Measurements from ENCODE around the gene NXT1. TPM values are rescaled to one million over a fixed set of nuclear protein-coding genes. Genes with fewer than 3 reads are reported as not detected.

NXT1 gene
- total RNA-seq, 1 donor from 2014 or later: 16.9 TPM

DNA sequence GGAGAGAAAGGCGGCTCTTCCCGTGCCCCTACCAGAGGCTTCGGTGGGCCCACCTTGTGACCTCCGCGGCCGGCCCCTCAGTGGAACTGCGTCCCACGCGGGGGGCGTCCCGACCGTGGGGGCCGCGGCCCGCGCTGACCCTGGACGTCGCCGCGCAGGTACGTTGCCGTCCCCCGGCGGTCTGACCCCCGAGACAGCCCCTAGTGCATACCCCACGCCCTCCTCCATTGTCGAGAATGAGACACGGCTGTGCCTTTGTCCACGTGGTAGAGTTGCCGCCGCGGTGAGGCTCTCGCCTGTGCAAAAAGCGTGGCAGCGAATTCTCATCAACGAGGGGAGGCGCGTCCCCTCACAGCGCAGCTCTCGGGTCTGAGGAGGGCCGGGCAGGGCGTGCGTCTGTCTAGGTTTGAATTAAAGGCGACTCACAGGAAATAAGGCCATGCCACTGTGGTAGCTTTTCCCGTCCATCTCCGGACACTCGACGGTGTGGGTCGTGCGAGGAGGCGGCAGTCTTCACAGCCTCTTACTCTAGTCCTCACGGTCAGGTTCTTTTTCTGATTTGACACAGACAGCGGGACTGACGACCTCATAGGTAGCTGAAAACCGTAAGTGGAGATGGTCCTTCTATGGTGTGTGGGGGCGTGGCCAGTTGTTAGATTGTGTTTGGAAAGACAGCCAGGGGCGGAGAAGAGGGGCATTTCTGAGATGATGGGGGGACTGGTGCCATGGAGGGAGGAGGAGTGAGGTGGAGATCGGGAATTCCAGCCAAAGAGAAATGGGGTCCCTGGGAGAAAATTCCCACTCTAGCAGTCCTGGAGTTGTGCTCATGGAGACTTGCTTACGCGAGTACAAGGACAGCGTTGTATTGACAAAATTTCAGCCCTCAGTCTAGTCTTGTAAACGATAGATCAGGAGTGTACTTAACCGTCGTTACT, 580 bp downstream of the NXT1 start:
- Mint-ChIP-seq H3K27ac (ENCODE audit: unreplicated experiment) (peak overlapping the region; percentile 87), H3K4me1 (ENCODE audit: low read depth) (peaks cover 22% of the 10 kb centered on the region), H3K27me3 (ENCODE audit: low read depth) (no peaks in the 10 kb centered on the region)

DNA sequence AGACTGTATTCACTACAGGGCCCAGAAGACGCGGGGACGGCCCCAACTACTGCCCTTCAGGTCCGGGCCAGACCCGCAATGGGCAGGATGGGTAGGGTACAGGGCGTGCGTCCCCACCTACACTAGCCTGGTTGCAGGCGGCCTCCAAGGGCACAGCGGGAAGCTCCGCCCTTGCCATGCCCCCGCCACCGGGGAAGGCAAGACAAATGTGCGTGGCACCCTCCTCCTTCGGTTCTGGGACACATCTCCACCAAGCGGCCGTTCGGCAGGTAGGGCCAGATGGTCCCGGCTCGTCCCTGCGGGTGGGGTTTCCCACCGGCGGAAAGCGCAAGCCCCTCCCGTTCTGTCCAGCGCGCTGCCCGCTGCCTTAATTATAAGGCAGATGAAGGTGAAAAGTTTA, 5.6 kb downstream of the NXT1 start:
- peaks cover 2% of the 10 kb centered on the region for H3K36me3 Mint-ChIP-seq (ENCODE audit: low read depth)
- H3K27ac Mint-ChIP-seq (ENCODE audit: unreplicated experiment): no peak overlapping the region
- no peak for DNase-seq (ENCODE audit: low spot score)

More for the DNA sequence above, 580 bp downstream of the NXT1 start:
- Mint-ChIP-seq H3K9me3 (ENCODE audit: low read depth) (no peaks in the 10 kb centered on the region), H3K36me3 (ENCODE audit: low read depth) (peaks cover 2% of the 10 kb centered on the region), H3K4me3 (ENCODE audit: unreplicated experiment) (peak overlapping the region; percentile 94)
- DNase-seq (ENCODE audit: low spot score): peak; percentile 90
- TF ChIP-seq, protein P1, sequence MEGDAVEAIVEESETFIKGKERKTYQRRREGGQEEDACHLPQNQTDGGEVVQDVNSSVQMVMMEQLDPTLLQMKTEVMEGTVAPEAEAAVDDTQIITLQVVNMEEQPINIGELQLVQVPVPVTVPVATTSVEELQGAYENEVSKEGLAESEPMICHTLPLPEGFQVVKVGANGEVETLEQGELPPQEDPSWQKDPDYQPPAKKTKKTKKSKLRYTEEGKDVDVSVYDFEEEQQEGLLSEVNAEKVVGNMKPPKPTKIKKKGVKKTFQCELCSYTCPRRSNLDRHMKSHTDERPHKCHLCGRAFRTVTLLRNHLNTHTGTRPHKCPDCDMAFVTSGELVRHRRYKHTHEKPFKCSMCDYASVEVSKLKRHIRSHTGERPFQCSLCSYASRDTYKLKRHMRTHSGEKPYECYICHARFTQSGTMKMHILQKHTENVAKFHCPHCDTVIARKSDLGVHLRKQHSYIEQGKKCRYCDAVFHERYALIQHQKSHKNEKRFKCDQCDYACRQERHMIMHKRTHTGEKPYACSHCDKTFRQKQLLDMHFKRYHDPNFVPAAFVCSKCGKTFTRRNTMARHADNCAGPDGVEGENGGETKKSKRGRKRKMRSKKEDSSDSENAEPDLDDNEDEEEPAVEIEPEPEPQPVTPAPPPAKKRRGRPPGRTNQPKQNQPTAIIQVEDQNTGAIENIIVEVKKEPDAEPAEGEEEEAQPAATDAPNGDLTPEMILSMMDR (IDR thresholded peaks at IDR 0.05): no peak

DNA sequence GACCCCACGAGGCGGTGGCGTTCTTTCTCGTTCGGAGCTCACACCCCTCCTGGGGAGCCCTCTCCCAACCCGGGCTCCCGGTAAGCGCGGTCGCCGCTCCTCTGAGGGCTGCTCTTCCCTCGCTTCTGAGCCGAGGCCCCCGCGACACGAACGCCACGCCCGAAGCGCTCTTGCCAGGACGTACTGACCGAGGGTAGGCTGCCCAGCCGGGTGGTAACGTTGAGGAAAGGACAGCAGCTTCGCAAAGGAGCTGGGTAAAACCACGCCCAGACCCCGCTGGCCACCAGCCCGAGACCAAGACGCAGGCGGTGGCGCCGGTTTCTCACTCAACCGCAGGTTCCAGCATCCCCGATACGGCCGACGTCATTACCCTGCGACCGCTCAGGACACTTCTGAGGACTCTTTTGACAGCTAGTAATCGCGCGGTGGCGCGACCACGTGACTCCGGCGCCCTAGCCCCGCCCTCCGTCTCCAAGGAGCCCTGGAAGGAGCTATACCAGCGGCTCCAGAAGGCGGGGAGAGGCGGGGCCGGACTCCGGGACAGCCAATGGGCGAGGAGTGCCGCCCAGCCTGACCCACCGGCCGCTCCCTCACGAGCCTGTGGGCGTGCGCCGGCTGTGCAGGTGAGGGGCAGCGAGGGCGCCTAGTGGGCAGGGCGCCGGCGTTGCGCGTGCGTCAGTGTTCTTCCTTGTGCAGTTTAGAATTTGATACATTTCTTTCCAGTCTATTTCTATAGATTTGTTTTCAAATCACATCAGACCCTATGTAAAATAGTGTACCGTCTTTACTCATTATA, 7.4 kb downstream of the NXT1 start:
- H3K27me3 Mint-ChIP-seq (ENCODE audit: low read depth): no peaks in the 10 kb centered on the region
- peak; percentile 100 for DNase-seq (ENCODE audit: low spot score)
- peak overlapping the region; percentile 86 for H3K4me3 Mint-ChIP-seq (ENCODE audit: unreplicated experiment)
- peaks cover 2% of the 10 kb centered on the region for H3K36me3 Mint-ChIP-seq (ENCODE audit: low read depth)
- peaks cover 24% of the 10 kb centered on the region for H3K4me1 Mint-ChIP-seq (ENCODE audit: low read depth)
- H3K27ac Mint-ChIP-seq (ENCODE audit: unreplicated experiment): peak overlapping the region; percentile 95
- TF ChIP-seq, protein P1 (IDR thresholded peaks at IDR 0.05): no peak
- no peaks in the 10 kb centered on the region for H3K9me3 Mint-ChIP-seq (ENCODE audit: low read depth)

More for the DNA sequence above, 5.6 kb downstream of the NXT1 start:
- TF ChIP-seq, protein P1 (IDR thresholded peaks at IDR 0.05): no peak
- H3K4me1 Mint-ChIP-seq (ENCODE audit: low read depth): peaks cover 36% of the 10 kb centered on the region
- no peak overlapping the region for H3K4me3 Mint-ChIP-seq (ENCODE audit: unreplicated experiment)
- no peaks in the 10 kb centered on the region for H3K9me3 Mint-ChIP-seq (ENCODE audit: low read depth)
- H3K27me3 Mint-ChIP-seq (ENCODE audit: low read depth): no peaks in the 10 kb centered on the region

DNA sequence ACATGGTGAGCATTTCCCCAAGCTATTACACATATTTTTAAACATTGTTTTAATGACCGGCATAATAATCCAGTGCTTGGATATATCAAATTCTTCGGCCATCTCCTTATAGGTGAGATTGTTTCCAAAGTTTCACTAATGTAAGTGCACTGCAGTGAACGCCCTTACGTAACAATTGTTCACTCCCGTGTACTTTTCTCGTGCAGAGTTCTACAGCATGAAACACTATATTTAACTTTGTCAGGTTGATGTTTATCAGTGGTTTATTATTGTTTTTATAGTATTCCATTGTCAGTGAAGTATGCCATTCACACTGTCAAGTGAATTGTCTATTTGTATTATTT, 7.9 kb downstream of the NXT1 start:
- H3K4me3 Mint-ChIP-seq (ENCODE audit: unreplicated experiment): peak overlapping the region; percentile 86
- TF ChIP-seq, protein P1 (IDR thresholded peaks at IDR 0.05): no peak
- H3K27ac Mint-ChIP-seq (ENCODE audit: unreplicated experiment): peak overlapping the region; percentile 66
- peaks cover 2% of the 10 kb centered on the region for H3K36me3 Mint-ChIP-seq (ENCODE audit: low read depth)
- H3K9me3 Mint-ChIP-seq (ENCODE audit: low read depth): no peaks in the 10 kb centered on the region
- peaks cover 30% of the 10 kb centered on the region for H3K4me1 Mint-ChIP-seq (ENCODE audit: low read depth)
- DNase-seq (ENCODE audit: low spot score): no peak
- no peaks in the 10 kb centered on the region for H3K27me3 Mint-ChIP-seq (ENCODE audit: low read depth)

DNA sequence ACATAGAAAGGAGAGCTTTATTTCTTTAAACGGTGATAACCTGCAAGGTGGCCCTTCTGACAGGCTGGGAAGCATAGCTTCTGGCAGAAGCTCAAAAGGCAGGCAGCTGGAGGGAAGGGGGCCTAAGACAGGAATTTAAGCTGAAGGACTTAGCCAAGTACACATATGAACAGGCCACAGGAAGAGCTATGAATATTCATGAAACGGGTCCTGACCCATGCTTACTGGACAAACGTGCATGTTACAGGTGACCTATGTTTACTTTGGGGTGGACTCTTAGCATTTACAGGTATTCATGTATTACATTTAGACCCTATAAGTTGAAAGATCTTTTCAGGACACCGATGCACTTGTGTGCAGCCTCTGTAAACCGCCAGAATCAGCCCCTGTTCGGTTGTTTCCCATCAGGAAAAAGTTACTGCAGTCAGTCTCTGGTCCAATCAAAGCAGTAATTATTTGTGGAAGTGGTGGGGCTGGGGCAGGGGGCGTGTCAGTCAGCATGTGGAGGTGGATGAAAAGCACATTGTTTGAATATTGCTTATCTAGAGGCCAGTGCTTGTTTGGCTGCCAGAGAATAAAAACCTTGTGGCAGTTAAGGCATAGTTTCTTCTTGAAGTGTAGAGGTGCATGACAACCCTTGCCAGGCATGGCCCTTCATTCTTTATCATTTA, 8.5 kb downstream of the NXT1 start:
- no peak overlapping the region for H3K4me3 Mint-ChIP-seq (ENCODE audit: unreplicated experiment)
- no peaks in the 10 kb centered on the region for H3K9me3 Mint-ChIP-seq (ENCODE audit: low read depth)
- peaks cover 35% of the 10 kb centered on the region for H3K4me1 Mint-ChIP-seq (ENCODE audit: low read depth)
- peaks cover 2% of the 10 kb centered on the region for H3K36me3 Mint-ChIP-seq (ENCODE audit: low read depth)
- H3K27me3 Mint-ChIP-seq (ENCODE audit: low read depth): no peaks in the 10 kb centered on the region
- no peak for DNase-seq (ENCODE audit: low spot score)
- no peak overlapping the region for H3K27ac Mint-ChIP-seq (ENCODE audit: unreplicated experiment)
- TF ChIP-seq, protein P1 (IDR thresholded peaks at IDR 0.05): no peak

Data from chondrocyte (in vitro differentiated cells).